GM19025 (cell line): Measurements from ENCODE around the gene KLHL12.

Experiments used
- ATAC-seq: cut with Tn5 transposase; IDR thresholded peaks from one replicate; pipeline ENCODE4 v1.9.1; 2021; ENCODE audit warnings: mild to moderate bottlenecking, low read depth, moderate library complexity; ENCODE audit not compliant: unreplicated experiment

KLHL12 gene

GRCh38 chr1:202888531-202889360 lies 38.3 kb downstream of the KLHL12 start, which contains the start of gene RABIF:
Gene RABIF (minus strand): TSS chr1:202889149. CDS start chr1:202889098, 51 bp downstream.
- ATAC-seq, result peak; percentile 88

GRCh38 chr1:202888221-202888530 lies 38.9 kb downstream of the KLHL12 start:
- ATAC-seq, result no peak

GRCh38 chr1:202880961-202881460 lies 46.0 kb downstream of the KLHL12 start:
- ATAC-seq, result no peak

GRCh38 chr1:202880062-202880461 lies 47.0 kb downstream of the KLHL12 start:
- ATAC-seq, result no peak

GRCh38 chr1:202879128-202879527 lies 47.9 kb downstream of the KLHL12 start:
- no peak for ATAC-seq

- no peak for ATAC-seq
Observed at GRCh38 chr1:202873026-202873425, 54.0 kb downstream of the KLHL12 start.

- ATAC-seq, result no peak
Observed at GRCh38 chr1:202871367-202871766, 55.7 kb downstream of the KLHL12 start.

- no peak for ATAC-seq
Observed at GRCh38 chr1:202862679-202863560, 64.1 kb downstream of the KLHL12 start.

- ATAC-seq, result peak; percentile 77
Observed at GRCh38 chr1:202861420-202862132, 65.5 kb downstream of the KLHL12 start.

- ATAC-seq, result no peak
Observed at GRCh38 chr1:202860744-202861419, 66.2 kb downstream of the KLHL12 start.

GRCh38 chr1:202858789-202859414 lies 68.1 kb downstream of the KLHL12 start:
- no peak for ATAC-seq

GRCh38 chr1:202858331-202858730 lies 68.7 kb downstream of the KLHL12 start:
- ATAC-seq, result no peak

GRCh38 chr1:202857136-202857610 lies 69.9 kb downstream of the KLHL12 start:
- no peak for ATAC-seq

GRCh38 chr1:202856014-202856413 lies 71.0 kb downstream of the KLHL12 start:
- no peak for ATAC-seq

GRCh38 chr1:202854787-202855186 lies 72.2 kb downstream of the KLHL12 start:
- no peak for ATAC-seq

GRCh38 chr1:202852163-202852904 lies 74.7 kb downstream of the KLHL12 start:
- ATAC-seq, result no peak

GRCh38 chr1:202850593-202851362 lies 76.3 kb downstream of the KLHL12 start:
- ATAC-seq, result no peak

- no peak for ATAC-seq
Observed at GRCh38 chr1:202848191-202848542, 78.9 kb downstream of the KLHL12 start.
